Nephron (organoid): ENCODE measurements around the gene NTM.

Experiments used
- H3K27ac Mint-ChIP-seq, 3 experiments: 2 replicates each; pipeline ENCODE4 v1.8.0; 2020; ENCODE audit warnings: mixed read lengths in 3 of 3, mild to moderate bottlenecking in 2 of 3, moderate library complexity in 1 of 3
- H3K27me3 Mint-ChIP-seq: 2 replicates; pipeline ENCODE4 v1.8.0; 2021; ENCODE audit warnings: low read depth, mild to moderate bottlenecking, moderate library complexity, mixed read lengths
- H3K36me3 Mint-ChIP-seq: 2 replicates; pipeline ENCODE4 v1.8.0; 2020; ENCODE audit warnings: low read depth, mixed read lengths
- H3K4me1 Mint-ChIP-seq: 2 replicates; pipeline ENCODE4 v1.8.0; 2020; ENCODE audit warnings: mixed read lengths
- H3K4me3 Mint-ChIP-seq, 3 experiments: 2 replicates each; pipeline ENCODE4 v1.8.0; 2020; ENCODE audit warnings: mild to moderate bottlenecking in 3 of 3, mixed read lengths in 3 of 3, moderate library complexity in 2 of 3
- H3K9me3 Mint-ChIP-seq: 2 replicates; pipeline ENCODE4 v1.8.0; 2020; ENCODE audit warnings: mixed read lengths
- TF ChIP-seq, protein P1 (sequence below), 3 experiments: fragments of 200-600 bp; sonication (generic); IDR thresholded peaks; one replicate each; pipeline ENCODE4 v1.5.0; 2021; ENCODE audit warnings: antibody characterized with exemption in 3 of 3; ENCODE audit not compliant: unreplicated experiment in 3 of 3

Gene NTM

DNA sequence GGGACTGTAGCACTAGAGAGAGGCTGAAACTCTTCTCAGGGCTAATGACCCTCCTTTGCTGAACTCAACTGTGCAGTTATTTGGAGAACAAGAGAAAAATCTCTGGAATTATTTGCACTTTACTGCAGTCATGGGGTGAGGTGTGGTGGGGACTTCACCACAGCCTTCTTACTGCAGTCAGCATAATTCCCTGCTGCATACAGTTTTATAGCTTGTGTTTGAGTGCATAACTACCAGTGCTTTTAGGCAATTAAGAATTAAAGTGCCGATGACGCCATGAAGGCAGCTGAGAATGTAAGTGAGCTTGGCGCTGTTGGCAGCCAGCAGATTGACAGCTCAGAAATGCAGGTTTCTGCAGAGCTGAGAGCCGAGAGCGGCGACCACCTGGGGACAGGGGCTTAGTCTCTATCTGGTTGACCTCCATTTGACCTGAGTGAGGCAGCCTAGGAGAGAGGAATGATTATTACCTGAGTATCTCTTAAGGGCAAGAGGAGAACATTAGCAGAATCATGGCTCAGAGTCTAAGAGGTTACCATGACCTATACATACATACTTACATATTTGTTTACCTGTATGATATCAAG, 830.0 kb downstream of the NTM start:
- Mint-ChIP-seq H3K4me1 (no peaks in the 10 kb centered on the region), H3K4me3 (no peak overlapping the region), H3K36me3 (no peaks in the 10 kb centered on the region), H3K27me3 (peaks cover 4% of the 10 kb centered on the region), H3K9me3 (no peaks in the 10 kb centered on the region), H3K27ac (no peak overlapping the region)
- TF ChIP-seq, protein P1, sequence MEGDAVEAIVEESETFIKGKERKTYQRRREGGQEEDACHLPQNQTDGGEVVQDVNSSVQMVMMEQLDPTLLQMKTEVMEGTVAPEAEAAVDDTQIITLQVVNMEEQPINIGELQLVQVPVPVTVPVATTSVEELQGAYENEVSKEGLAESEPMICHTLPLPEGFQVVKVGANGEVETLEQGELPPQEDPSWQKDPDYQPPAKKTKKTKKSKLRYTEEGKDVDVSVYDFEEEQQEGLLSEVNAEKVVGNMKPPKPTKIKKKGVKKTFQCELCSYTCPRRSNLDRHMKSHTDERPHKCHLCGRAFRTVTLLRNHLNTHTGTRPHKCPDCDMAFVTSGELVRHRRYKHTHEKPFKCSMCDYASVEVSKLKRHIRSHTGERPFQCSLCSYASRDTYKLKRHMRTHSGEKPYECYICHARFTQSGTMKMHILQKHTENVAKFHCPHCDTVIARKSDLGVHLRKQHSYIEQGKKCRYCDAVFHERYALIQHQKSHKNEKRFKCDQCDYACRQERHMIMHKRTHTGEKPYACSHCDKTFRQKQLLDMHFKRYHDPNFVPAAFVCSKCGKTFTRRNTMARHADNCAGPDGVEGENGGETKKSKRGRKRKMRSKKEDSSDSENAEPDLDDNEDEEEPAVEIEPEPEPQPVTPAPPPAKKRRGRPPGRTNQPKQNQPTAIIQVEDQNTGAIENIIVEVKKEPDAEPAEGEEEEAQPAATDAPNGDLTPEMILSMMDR (IDR thresholded peaks at IDR 0.05; ENCODE audit: unreplicated experiment in 3 of 3): no peak

DNA sequence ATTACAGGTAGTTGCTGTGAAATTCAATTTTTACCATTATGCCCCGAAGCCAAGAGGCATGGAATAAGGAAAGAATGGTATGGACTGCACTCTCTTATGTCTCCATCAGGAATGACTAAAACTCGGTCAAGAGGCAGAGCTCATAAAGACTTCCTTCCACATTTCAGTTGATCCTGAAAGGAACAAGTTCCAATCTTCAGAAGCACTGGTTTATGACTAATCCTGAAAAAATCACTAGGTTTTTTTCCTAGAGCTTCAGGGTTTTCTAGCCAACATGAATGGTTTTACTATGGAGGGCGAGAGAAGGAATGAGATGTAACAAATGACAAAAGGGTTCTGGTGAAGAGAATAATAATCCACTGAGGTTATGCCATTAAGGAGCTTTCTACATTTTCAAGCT, 832.2 kb downstream of the NTM start:
- H3K9me3 Mint-ChIP-seq: peaks cover 4% of the 10 kb centered on the region
- H3K27me3 Mint-ChIP-seq: peaks cover 4% of the 10 kb centered on the region
- no peaks in the 10 kb centered on the region for H3K36me3 Mint-ChIP-seq
- H3K27ac Mint-ChIP-seq: no peak overlapping the region
- TF ChIP-seq, protein P1 (IDR thresholded peaks at IDR 0.05; ENCODE audit: unreplicated experiment in 3 of 3): no peak
- no peak overlapping the region for H3K4me3 Mint-ChIP-seq
- H3K4me1 Mint-ChIP-seq: no peaks in the 10 kb centered on the region

DNA sequence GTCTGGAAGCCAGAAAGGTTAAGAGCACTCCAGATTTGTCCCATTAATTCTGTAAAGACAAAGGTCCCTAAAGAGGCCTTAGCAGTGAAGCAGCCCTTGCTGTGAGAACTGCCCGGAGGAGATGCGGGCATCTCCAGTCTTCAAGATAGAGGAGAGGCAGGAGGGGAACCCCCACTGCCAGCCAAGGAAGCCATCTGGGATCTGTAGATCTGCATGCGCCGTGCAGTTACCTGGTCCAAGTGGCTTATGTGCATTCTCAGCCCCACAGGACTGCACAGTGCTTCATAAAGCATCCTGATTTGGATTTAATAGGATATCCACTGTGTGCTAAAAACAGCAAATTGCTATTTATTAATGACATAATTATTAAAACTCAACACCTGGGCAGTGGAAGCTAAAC, 834.6 kb downstream of the NTM start:
- TF ChIP-seq, protein P1 (IDR thresholded peaks at IDR 0.05; ENCODE audit: unreplicated experiment in 3 of 3): no peak
- Mint-ChIP-seq H3K9me3 (peaks cover 7% of the 10 kb centered on the region), H3K4me3 (no peak overlapping the region), H3K27ac (no peak overlapping the region), H3K27me3 (peaks cover 4% of the 10 kb centered on the region), H3K4me1 (no peaks in the 10 kb centered on the region), H3K36me3 (no peaks in the 10 kb centered on the region)

DNA sequence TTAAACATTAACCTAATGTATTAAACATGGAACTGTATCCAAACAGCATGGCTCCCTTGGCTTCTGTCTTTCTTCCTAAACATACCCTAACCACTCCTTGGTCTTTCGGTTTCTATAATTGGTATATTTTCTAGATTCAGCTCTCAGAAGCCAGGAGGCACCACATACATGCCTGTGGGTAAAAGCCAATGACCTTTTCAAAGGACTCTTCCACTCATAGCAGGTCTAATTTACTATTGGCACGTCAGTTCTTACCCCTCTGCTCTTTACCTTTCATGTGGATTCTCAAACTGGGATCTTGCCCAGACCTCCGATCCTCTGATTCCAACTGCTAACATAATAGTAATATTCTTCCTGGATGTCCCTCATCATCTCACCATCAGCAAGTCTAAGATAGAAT, 835.1 kb downstream of the NTM start:
- TF ChIP-seq, protein P1 (IDR thresholded peaks at IDR 0.05; ENCODE audit: unreplicated experiment in 3 of 3): no peak
- Mint-ChIP-seq H3K9me3 (peaks cover 7% of the 10 kb centered on the region), H3K27me3 (peaks cover 4% of the 10 kb centered on the region), H3K36me3 (no peaks in the 10 kb centered on the region), H3K27ac (no peak overlapping the region), H3K4me1 (no peaks in the 10 kb centered on the region), H3K4me3 (no peak overlapping the region)

DNA sequence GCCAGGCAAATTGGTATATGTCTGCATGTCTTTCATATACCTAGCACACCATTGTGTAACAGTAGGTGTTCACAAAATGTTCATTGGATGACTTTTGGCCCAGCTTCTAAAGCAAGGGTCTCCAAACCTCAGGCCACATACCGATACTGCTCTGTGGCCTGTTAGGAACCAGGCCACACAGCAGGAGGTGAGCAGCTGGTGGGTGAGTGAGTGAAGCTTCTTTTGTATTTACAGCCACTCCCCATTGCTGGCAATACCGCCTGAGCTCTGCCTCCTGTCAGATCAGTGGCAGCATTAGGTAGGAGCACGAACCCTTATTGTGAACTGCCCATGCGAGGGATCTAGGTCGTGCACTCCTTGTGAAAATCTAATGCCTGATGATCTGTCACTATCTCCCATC, 836.6 kb downstream of the NTM start:
- Mint-ChIP-seq H3K36me3 (no peaks in the 10 kb centered on the region), H3K4me1 (no peaks in the 10 kb centered on the region), H3K4me3 (no peak overlapping the region), H3K27me3 (peaks cover 4% of the 10 kb centered on the region), H3K27ac (no peak overlapping the region), H3K9me3 (peaks cover 7% of the 10 kb centered on the region)
- TF ChIP-seq, protein P1 (IDR thresholded peaks at IDR 0.05; ENCODE audit: unreplicated experiment in 3 of 3): no peak

DNA sequence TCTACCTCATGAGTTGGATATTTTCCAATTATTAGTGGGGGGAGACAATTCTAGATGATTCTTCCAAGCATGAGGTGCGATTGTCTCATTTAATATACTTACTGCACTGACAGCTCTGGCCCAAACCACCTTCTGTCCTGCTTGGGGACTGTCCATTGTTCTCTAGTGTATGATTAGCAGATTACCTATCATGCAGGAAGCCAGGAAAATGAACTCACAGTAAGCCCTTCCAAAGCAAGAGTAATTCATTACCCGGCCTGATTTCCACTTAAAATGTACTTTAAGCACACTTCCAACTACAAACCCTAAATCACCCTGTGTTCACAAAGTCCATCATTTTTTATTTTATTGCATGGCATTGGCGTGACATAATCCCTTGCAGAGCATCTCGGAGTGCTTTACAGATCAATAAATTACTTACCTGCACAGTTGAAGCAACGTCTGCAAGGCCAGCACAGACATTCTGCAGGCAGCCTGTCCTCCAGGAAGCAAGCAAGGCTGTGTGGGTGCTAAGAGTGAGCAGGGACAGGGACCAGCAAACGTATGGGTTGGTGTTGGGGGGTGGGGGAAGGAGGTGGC, 838.2 kb downstream of the NTM start:
- TF ChIP-seq, protein P1 (IDR thresholded peaks at IDR 0.05; ENCODE audit: unreplicated experiment in 3 of 3): no peak
- H3K27ac Mint-ChIP-seq: peak overlapping the region in 1 of 3 experiments; percentile 69
- peaks cover 7% of the 10 kb centered on the region for H3K9me3 Mint-ChIP-seq
- H3K36me3 Mint-ChIP-seq: no peaks in the 10 kb centered on the region
- peaks cover 4% of the 10 kb centered on the region for H3K27me3 Mint-ChIP-seq
- H3K4me1 Mint-ChIP-seq: no peaks in the 10 kb centered on the region
- no peak overlapping the region for H3K4me3 Mint-ChIP-seq
